Gastroesophageal sphincter (tissue), 4 donors: ENCODE results near the gene IL17RD. TPM values are rescaled to one million over a fixed set of nuclear protein-coding genes. Genes with fewer than 3 reads are reported as not detected.

Experiments used
- ATAC-seq: fragments of 150-250 bp; one replicate; pipeline ENCODE4 v1.9.1; 2016; ENCODE audit warnings: mild to moderate bottlenecking, moderate library complexity
- H3K27ac ChIP-seq, 4 donors: fragments of 200-600 bp; sonication (generic) in 3 of 4; 1 replicate in 3 of 4; 2 replicates in 1 of 4; pipeline ENCODE4 v1.5.1; 2016 to 2019
- H3K27me3 ChIP-seq: fragments of 200-600 bp; sonication (generic); one replicate; pipeline ENCODE4 v1.5.1; 2019
- H3K36me3 ChIP-seq, 2 donors: fragments of 200-600 bp; sonication (generic); one replicate each; pipeline ENCODE4 v1.5.1; 2019; ENCODE audit warnings: control low read depth in 1 of 2
- H3K4me1 ChIP-seq, 3 donors: fragments of 200-600 bp; sonication (generic); 1 replicate in 2 of 3; 2 replicates in 1 of 3; pipeline ENCODE4 v1.5.1; 2016 to 2019; ENCODE audit warnings: control low read depth in 2 of 3
- H3K4me3 ChIP-seq, 2 donors: fragments of 200-600 bp; sonication (generic); one replicate each; pipeline ENCODE4 v1.5.1; 2019; ENCODE audit warnings: mild to moderate bottlenecking in 1 of 2, moderate library complexity in 1 of 2
- H3K9me3 ChIP-seq, 3 donors: fragments of 200-600 bp; sonication (generic); one replicate each; pipeline ENCODE4 v1.5.1; 2017 to 2019; ENCODE audit warnings: control low read depth in 2 of 3
- CTCF ChIP-seq, 4 experiments: fragments of 200-600 bp in 2 of 4; fragments of 450-650 bp in 2 of 4; sonication (generic) in 1 of 4; IDR thresholded peaks; one replicate each; pipeline ENCODE4 v1.5.1; 2017 to 2019; ENCODE audit warnings: antibody characterized with exemption in 4 of 4, mild to moderate bottlenecking in 2 of 4, moderate library complexity in 2 of 4
- EP300 ChIP-seq: sonication (generic); formaldehyde crosslinking; IDR thresholded peaks from one replicate; pipeline ENCODE4 v1.6.1; 2017; ENCODE audit warnings: antibody characterized with exemption, mild to moderate bottlenecking
- POLR2A ChIP-seq, 2 donors: fragments of 450-650 bp; IDR thresholded peaks; one replicate each; pipeline ENCODE4 v1.6.1; 2017; ENCODE audit warnings: antibody characterized with exemption in 2 of 2, mild to moderate bottlenecking in 2 of 2, moderate library complexity in 1 of 2
- POLR2AphosphoS5 ChIP-seq: sonication (generic); formaldehyde crosslinking; IDR thresholded peaks from one replicate; pipeline ENCODE4 v1.6.1; 2017; ENCODE audit warnings: antibody characterized with exemption
- WGBS, 2 donors: methylation state at CpG; one replicate each; pipeline ENCODE4 v1.1.5; 2018; ENCODE audit warnings: low coverage in 1 of 2; 5-methylcytosine and 5-hydroxymethylcytosine counted together
- total RNA-seq, 4 donors: library from RNA; depleted of rRNA; stranded (reverse); fragments of >200 nt; gene quantifications; one replicate each; pipeline ENCODE4 v1.1.0, GENCODE V29; 2016

The IL17RD gene
- total RNA-seq, 4 donors from 2014 or later: 4.5 to 15.9 (median 8.7) TPM

- Histone ChIP-seq H3K27me3 (no peaks in the 10 kb centered on the region), H3K9me3 (no peaks in the 10 kb centered on the region), H3K27ac (peak overlapping the region in 2 of 4 donors; percentile 56 to 67), H3K4me3 (no peak overlapping the region), H3K4me1 (peaks cover 0 to 22% (median 13%) of the 10 kb centered on the region in 3 donors), H3K36me3 (no peaks in the 10 kb centered on the region)
- ATAC-seq: no peak
- TF ChIP-seq EP300: no peak
- no peak for TF ChIP-seq POLR2A (IDR thresholded peaks at IDR 0.05)
- no peak for TF ChIP-seq CTCF (IDR thresholded peaks at IDR 0.05)
- TF ChIP-seq POLR2AphosphoS5: no peak
- 58 to 64% methylated on average over 3 to 5 of the region's 6 CpGs for WGBS, 2 donors
Measured at GRCh38 chr3:57069503-57069902, 95.7 kb downstream of the IL17RD start.

- peak overlapping the region; percentile 25 to 67 (median 60) for H3K27ac ChIP-seq
- peaks cover 0 to 31% (median 13%) of the 10 kb centered on the region in 3 donors for H3K4me1 ChIP-seq
- no peaks in the 10 kb centered on the region for H3K9me3 ChIP-seq
- H3K4me3 ChIP-seq: no peak overlapping the region
- H3K27me3 ChIP-seq: no peaks in the 10 kb centered on the region
- no peaks in the 10 kb centered on the region for H3K36me3 ChIP-seq
- TF ChIP-seq CTCF (IDR thresholded peaks at IDR 0.05) (no peak), POLR2A (IDR thresholded peaks at IDR 0.05) (no peak), POLR2AphosphoS5 (peak; percentile 75), EP300 (no peak)
- ATAC-seq: peak; percentile 88
- WGBS, 2 donors: 7 to 9% methylated on average over 8 to 9 of the region's 11 CpGs
Measured at GRCh38 chr3:57068437-57069089, 96.6 kb downstream of the IL17RD start.

GRCh38 chr3:57066471-57066870 lies 98.7 kb downstream of the IL17RD start:
- no peak overlapping the region for H3K4me3 ChIP-seq
- H3K27ac ChIP-seq: no peak overlapping the region
- TF ChIP-seq EP300 (no peak), POLR2A (IDR thresholded peaks at IDR 0.05) (no peak), POLR2AphosphoS5 (no peak), CTCF (IDR thresholded peaks at IDR 0.05) (no peak)
- no peaks in the 10 kb centered on the region for H3K27me3 ChIP-seq
- H3K4me1 ChIP-seq: peaks cover 0 to 52% (median 19%) of the 10 kb centered on the region in 3 donors
- 96 to 100% methylated on average over 3 to 6 of the region's 6 CpGs for WGBS, 2 donors
- no peaks in the 10 kb centered on the region for H3K9me3 ChIP-seq
- no peaks in the 10 kb centered on the region for H3K36me3 ChIP-seq
- ATAC-seq: no peak

GRCh38 chr3:57065588-57065987 lies 99.6 kb downstream of the IL17RD start:
- no peak overlapping the region for H3K4me3 ChIP-seq
- H3K27ac ChIP-seq: no peak overlapping the region
- H3K9me3 ChIP-seq: no peaks in the 10 kb centered on the region
- TF ChIP-seq EP300: no peak
- no peaks in the 10 kb centered on the region for H3K36me3 ChIP-seq
- H3K4me1 ChIP-seq: peaks cover 0 to 60% (median 24%) of the 10 kb centered on the region in 3 donors
- H3K27me3 ChIP-seq: no peaks in the 10 kb centered on the region
- 67 to 100% methylated on average over 3 of the region's 3 CpGs for WGBS, 2 donors
- ATAC-seq: no peak

GRCh38 chr3:57064572-57064971 lies 100.6 kb downstream of the IL17RD start:
- TF ChIP-seq CTCF (IDR thresholded peaks at IDR 0.05): no peak
- TF ChIP-seq POLR2A (IDR thresholded peaks at IDR 0.05): no peak
- TF ChIP-seq POLR2AphosphoS5: no peak
- TF ChIP-seq EP300: no peak
- H3K27ac ChIP-seq: no peak overlapping the region
- WGBS, 2 donors: 95 to 97% methylated on average over 2 of the region's 2 CpGs
- H3K36me3 ChIP-seq: no peaks in the 10 kb centered on the region
- ATAC-seq: no peak
- H3K27me3 ChIP-seq: no peaks in the 10 kb centered on the region
- H3K4me3 ChIP-seq: no peak overlapping the region
- H3K9me3 ChIP-seq: no peaks in the 10 kb centered on the region
- H3K4me1 ChIP-seq: peaks cover 0 to 70% (median 32%) of the 10 kb centered on the region in 3 donors
